DOHH2 (cell line): ENCODE data around the gene NAA35.

ENCODE experiments used
- H3F3A ChIP-seq: fragments of 200-600 bp; sonication (generic), shearing (Covaris generic); 2 replicates; pipeline ENCODE4 v1.6.0; 2016; ENCODE audit warnings: antibody characterized with exemption, mild to moderate bottlenecking; ENCODE audit not compliant: control insufficient read depth, insufficient read depth
- H3K27ac ChIP-seq: fragments of 200-600 bp; sonication (generic); 2 replicates; pipeline ENCODE4 v1.5.1; 2014; ENCODE audit warnings: low read depth, mild to moderate bottlenecking, low read length, moderate library complexity
- H3K27me3 ChIP-seq: fragments of 200-600 bp; sonication (generic); 2 replicates; pipeline ENCODE4 v1.6.1; 2014; ENCODE audit warnings: mild to moderate bottlenecking, low read length, mixed read lengths; ENCODE audit not compliant: control insufficient read depth
- H3K36me3 ChIP-seq: fragments of 200-600 bp; sonication (generic); 2 replicates; pipeline ENCODE4 v1.6.1; 2014; ENCODE audit warnings: mild to moderate bottlenecking, low read length, moderate library complexity, mixed read lengths; ENCODE audit not compliant: control insufficient read depth
- H3K4me1 ChIP-seq: fragments of 200-600 bp; sonication (generic); 2 replicates; pipeline ENCODE4 v1.6.1; 2014; ENCODE audit warnings: mild to moderate bottlenecking, low read length, mixed read lengths; ENCODE audit not compliant: control insufficient read depth
- H3K4me2 ChIP-seq: fragments of 200-600 bp; sonication (generic); 2 replicates; pipeline ENCODE4 v1.6.0; 2014; ENCODE audit warnings: mild to moderate bottlenecking, low read length, moderate library complexity
- H3K4me3 ChIP-seq: fragments of 200-600 bp; sonication (generic); 2 replicates; pipeline ENCODE4 v1.5.1; 2014; ENCODE audit warnings: mild to moderate bottlenecking, low read length, mixed read lengths
- H3K79me2 ChIP-seq: fragments of 200-600 bp; sonication (generic); 2 replicates; pipeline ENCODE4 v1.6.1; 2014; ENCODE audit warnings: mild to moderate bottlenecking, low read length, mixed read lengths; ENCODE audit not compliant: control insufficient read depth
- H3K9me2 ChIP-seq: fragments of 200-600 bp; sonication (generic); replicated peaks from 2 replicates; pipeline ENCODE4 v1.6.1; 2014; ENCODE audit warnings: mild to moderate bottlenecking, low read length, mixed read lengths; ENCODE audit not compliant: control insufficient read depth
- H3K9me3 ChIP-seq: fragments of 200-600 bp; sonication (generic); 2 replicates; pipeline ENCODE4 v1.6.1; 2014; ENCODE audit warnings: antibody characterized with exemption, low read length, mixed read lengths; ENCODE audit not compliant: control insufficient read depth, insufficient read depth
- H4K20me1 ChIP-seq: fragments of 200-600 bp; sonication (generic); 2 replicates; pipeline ENCODE4 v1.6.0; 2014; ENCODE audit warnings: low read depth, mild to moderate bottlenecking, antibody characterized with exemption, low read length, moderate library complexity; ENCODE audit not compliant: control insufficient read depth, insufficient read depth
- CTCF ChIP-seq: fragments of 200-600 bp; sonication (generic); IDR thresholded peaks from one replicate; pipeline ENCODE4 v1.5.1; 2014; ENCODE audit warnings: antibody characterized with exemption, mild to moderate bottlenecking, low read depth, low read length; ENCODE audit not compliant: poor library complexity, severe bottlenecking
- EZH2phosphoT487 ChIP-seq: fragments of 200-600 bp; sonication (generic); IDR thresholded peaks from 2 replicates; pipeline ENCODE4 v1.6.1; 2017; ENCODE audit warnings: borderline replicate concordance, mild to moderate bottlenecking, antibody characterized with exemption, low read length, moderate library complexity, mixed read lengths

NAA35 gene

GRCh38 chr9:86045654-86046053 lies 104.7 kb downstream of the NAA35 start:
- no peak overlapping the region for H3K4me3 ChIP-seq
- no peaks in the 10 kb centered on the region for H3K9me2 ChIP-seq
- TF ChIP-seq EZH2phosphoT487 (no peak), CTCF (no peak)
- no peaks in the 10 kb centered on the region for H3K79me2 ChIP-seq
- H3K36me3 ChIP-seq = no peaks in the 10 kb centered on the region
- no peaks in the 10 kb centered on the region for H3K9me3 ChIP-seq
- H3K27ac ChIP-seq = no peak overlapping the region
- no peaks in the 10 kb centered on the region for H3K4me1 ChIP-seq
- H4K20me1 ChIP-seq = no peaks in the 10 kb centered on the region
- H3K4me2 ChIP-seq = no peak overlapping the region
- H3K27me3 ChIP-seq = no peaks in the 10 kb centered on the region
- H3F3A ChIP-seq = no peaks in the 10 kb centered on the region

- Histone ChIP-seq H3K9me3 (no peaks in the 10 kb centered on the region), H3K4me3 (no peak overlapping the region), H3F3A (no peaks in the 10 kb centered on the region), H3K4me1 (no peaks in the 10 kb centered on the region), H3K79me2 (no peaks in the 10 kb centered on the region), H3K27me3 (no peaks in the 10 kb centered on the region), H4K20me1 (no peaks in the 10 kb centered on the region), H3K9me2 (no peaks in the 10 kb centered on the region), H3K27ac (no peak overlapping the region), H3K4me2 (no peak overlapping the region), H3K36me3 (no peaks in the 10 kb centered on the region)
- TF ChIP-seq EZH2phosphoT487 (no peak), CTCF (no peak)
Observed at GRCh38 chr9:86046071-86046636, 105.2 kb downstream of the NAA35 start.

GRCh38 chr9:86046930-86047341 lies 106.0 kb downstream of the NAA35 start:
- Histone ChIP-seq H3K27me3 (no peaks in the 10 kb centered on the region), H3K36me3 (no peaks in the 10 kb centered on the region), H3K79me2 (no peaks in the 10 kb centered on the region), H3K9me3 (no peaks in the 10 kb centered on the region), H3F3A (no peaks in the 10 kb centered on the region), H3K27ac (no peak overlapping the region), H3K4me2 (no peak overlapping the region), H3K4me3 (no peak overlapping the region), H4K20me1 (no peaks in the 10 kb centered on the region), H3K4me1 (no peaks in the 10 kb centered on the region), H3K9me2 (no peaks in the 10 kb centered on the region)
- TF ChIP-seq CTCF = no peak
- no peak for TF ChIP-seq EZH2phosphoT487

- H3K9me2 ChIP-seq = no peaks in the 10 kb centered on the region
Observed at GRCh38 chr9:86047361-86047760, 106.4 kb downstream of the NAA35 start.

More at GRCh38 chr9:86047361-86047760, 106.4 kb downstream of the NAA35 start:
- Histone ChIP-seq H3K4me3 (no peak overlapping the region), H4K20me1 (no peaks in the 10 kb centered on the region), H3K79me2 (no peaks in the 10 kb centered on the region), H3F3A (no peaks in the 10 kb centered on the region), H3K36me3 (no peaks in the 10 kb centered on the region), H3K27ac (no peak overlapping the region), H3K4me1 (no peaks in the 10 kb centered on the region), H3K9me3 (no peaks in the 10 kb centered on the region), H3K27me3 (no peaks in the 10 kb centered on the region), H3K4me2 (no peak overlapping the region)
- TF ChIP-seq EZH2phosphoT487 = no peak
- TF ChIP-seq CTCF = no peak
